Activated CD4-positive, CD25-positive, alpha-beta regulatory T cell treated with anti-CD3 and anti-CD28 coated beads, Interleukin-2, amount 50 U/mL, for 16 hours (primary cell): ENCODE results near the gene SEC22A.

ENCODE experiments used
- DNase-seq: peaks from one replicate; pipeline ENCODE4 v3.0.0-alpha.2; 2020; ENCODE audit warnings: low read depth, low spot score

SEC22A gene

DNA sequence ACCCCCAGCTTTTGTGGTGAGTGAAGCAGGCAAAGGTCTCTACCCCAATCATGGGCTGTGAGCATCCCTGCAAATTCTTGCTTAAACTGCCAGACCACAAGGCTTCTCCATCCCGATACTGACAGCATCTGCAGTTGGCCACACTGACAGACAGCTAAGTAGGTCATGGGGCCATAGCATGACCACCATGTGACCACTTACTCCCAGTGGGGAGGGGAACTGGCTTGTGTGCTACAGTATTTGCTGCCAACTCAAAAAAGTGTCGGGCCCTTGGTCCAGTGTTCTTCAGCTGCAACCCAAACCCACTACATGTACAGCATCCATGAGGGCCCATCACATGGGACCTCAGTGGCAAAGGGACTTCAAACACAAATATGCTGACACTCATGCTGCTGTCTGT, 103.4 kb downstream of the SEC22A start:
- no peak for DNase-seq

DNA sequence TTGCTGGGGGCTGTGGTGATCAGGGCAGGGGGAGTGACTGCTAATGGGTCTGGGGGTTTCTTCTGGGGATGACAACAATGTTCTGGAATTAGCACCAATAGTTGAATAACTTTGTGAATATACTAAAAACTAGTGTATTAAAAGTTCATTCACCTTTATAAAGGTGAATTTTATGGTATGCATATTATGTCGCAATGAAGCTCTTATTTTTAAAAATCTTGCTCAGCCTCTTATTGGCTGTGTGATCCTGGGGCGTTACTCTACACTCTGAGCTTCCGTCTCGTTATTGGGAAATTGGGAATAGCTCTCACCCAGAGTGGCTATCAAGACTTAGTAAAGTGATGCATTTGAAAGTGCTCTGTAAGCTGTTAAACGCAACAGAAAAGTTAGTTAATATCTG, 105.3 kb downstream of the SEC22A start:
- no peak for DNase-seq

DNA sequence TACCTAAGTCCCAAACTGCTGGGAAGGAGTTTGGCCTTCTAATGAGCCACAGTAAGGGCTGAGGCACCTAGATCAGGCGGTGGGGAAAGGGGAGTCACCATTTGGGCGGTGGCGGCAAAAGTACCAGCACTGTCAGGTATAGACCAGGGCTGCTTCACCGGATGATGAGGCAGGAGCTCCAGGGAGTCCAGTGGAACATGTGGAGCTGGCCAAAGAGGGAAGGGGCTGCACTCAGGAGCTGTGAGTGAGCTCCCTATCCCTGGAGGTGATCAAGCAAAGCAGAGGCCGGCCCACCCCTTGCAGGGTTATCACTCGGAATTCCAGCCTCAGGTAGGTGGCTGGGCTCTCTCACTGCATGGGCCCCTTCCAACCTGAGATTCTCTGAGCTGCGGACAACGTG, 108.4 kb downstream of the SEC22A start:
- DNase-seq = no peak

DNA sequence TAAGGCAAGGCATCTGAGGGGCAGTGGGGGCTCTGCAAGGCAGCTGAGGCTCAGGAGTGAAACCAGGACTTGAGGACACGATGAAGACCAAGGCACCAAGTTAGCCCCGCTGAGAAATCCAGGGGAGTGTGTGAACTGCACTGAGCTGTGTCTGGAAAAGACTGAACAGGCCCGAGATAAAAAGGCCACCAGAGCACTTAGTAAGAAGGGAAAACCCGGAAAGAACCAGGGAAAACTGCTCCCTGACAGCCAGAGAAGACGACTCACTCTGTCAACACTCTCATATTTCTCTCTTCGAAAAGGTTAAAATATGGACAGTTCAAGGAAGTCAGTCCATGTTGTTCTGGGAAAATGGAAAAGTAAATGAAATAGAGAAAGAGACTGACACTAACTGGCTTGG, 109.0 kb downstream of the SEC22A start:
- no peak for DNase-seq

DNA sequence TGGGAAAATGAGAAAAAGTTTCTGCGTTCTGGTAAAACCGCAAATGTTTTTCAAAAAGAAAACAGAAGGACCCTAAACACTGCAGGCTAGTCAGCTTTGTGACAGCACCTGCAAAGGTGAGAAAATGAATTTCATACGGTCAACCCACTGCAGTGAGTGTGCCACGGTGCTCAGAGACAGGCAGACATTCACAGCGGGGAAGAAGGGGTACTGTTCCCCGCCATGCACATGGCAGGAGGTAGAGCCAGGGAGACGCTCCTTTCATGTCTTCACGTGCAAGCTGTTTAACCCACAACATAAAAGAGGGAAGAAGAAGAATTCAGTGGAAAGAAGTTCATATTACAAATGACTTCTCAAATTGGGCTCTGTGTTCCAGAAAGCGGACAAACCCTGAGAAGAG, 109.5 kb downstream of the SEC22A start:
- no peak for DNase-seq

DNA sequence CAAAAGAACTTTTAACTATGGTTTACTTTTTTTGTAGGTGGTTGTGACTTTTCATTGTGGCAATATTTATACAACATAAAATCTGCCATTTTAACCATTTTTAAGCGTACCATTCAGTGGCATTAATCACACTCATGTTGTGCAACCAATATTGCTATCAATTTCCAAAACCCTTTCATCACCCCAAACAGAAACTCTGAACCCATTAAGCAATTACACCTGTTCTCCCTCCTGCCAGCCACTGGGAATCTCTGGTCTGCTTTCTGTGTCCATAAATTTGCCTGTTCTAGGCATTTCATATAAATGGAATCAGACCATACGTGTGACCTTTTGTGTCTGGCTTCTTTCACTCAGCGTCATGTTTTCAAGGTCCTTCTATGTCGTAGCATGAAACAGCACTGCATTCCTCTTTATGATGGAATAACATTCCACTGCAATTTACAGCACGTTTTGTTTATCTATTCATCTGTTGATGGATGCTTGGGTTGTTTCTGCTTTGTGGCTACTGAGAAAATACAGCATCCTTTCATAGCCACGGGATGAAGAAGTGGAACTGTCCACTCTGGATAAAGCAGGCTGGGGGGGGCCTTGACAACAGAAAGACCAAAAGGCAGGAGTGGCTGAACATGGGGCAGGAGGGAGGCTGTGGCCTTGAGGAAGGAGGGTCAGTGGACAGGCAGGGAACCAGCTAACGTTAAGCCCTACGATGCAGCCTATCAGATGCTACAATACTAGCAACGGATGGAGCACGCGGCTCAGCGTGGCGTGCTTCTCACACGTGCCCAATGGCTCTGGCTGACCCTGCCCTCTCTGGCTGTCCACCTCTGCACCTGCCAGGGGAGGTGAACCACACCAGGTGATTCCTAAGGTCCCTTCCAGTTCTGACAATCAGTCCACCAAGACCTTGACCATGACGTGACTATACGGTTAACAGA, 110.9 kb downstream of the SEC22A start:
- no peak for DNase-seq

DNA sequence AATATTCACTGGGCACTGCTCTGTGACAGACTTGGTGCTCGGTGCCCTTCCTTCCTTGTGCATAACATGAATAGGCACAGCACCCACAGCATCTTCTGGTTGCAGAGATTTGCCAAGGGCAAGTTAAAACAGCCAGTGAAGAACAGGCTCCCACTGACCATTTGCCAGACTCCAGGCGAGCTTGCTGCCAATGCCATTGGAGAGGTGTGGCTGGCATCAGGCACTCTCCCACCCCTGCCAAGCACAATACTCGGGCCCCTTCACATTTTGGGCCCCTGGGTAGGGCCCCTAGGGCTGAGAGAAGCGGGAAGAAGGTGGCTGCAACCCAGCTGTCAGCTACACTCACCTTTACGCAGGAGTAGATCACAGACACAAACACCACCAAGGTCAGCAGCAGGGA, 112.1 kb downstream of the SEC22A start:
- DNase-seq = no peak

DNA sequence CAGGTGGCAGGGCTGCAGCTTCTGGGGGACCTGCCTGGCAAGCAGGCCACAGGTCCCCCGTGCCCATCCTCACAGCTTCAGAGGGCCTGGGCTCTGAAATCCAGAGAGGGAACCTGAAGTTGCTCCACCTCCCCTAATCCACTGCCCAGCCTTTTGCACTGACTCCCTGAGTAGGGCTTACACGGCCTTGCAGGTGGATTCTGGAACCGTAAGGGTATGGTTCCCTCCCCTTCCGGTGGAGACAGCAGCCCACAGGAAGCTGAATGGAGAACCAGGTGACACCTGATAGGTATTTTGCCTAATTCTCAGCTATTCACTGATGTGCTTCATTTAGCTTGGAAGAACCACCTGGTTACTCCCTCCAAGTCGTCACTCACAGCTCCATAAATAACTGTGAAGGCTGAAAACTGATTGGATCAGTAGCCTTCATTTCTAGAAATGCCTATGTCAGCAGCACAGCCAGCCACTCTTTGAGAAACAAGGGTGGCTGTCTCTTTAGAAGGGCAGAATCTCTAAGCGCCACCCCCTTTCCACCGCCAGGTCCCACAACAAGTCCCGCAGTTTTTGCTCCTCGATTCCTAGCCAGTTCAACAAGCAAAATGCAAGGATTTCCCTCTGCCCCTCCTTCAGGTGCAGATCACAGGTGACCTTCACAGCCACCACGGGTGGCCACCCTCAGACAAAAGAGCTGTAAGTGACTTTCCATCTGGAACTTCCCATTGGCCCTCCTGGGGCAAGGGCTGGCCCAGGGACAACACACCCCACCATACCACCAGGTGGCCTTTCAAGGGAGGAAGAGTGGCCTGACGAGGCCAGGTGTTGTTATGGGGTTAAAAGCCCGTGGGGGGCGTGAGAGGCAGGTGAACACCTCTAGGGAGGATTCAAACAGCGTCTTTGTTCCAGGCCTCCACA, 112.9 kb downstream of the SEC22A start:
- no peak for DNase-seq

DNA sequence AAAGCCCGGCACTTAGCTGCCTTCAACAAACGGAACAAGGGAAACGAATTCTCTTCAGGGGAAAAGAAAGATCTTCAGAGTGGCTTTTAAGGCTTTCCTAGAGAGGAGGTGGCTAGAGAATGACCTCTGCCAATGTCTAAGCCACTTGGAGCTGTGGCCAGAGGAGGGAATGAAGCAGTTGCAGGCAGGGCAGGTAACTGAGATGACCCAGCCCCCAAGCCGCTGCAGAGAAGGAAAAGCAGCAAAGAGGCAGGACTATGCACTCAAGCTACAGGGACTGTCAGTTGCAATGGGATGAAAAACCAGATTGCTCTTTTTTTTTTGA, 113.5 kb downstream of the SEC22A start:
- DNase-seq = no peak

DNA sequence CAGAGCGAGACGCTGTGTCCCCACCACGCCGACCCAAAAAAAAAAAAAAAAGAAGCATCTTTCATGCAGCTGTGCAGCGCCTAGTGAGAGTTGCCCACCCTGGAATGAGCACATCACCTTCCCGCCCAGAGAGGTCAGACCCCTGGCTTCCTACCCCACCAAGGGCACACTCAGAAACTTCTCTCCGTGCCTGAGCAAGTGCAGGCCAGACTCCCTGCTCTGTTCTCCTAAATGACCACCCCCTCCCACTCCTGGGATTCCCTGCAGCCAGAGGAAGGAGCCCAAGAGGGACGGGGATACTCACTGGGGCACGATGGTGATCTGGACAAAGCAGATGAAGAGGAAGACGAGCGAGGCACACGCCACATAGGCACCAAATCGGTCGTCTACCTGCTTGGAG, 116.0 kb downstream of the SEC22A start:
- DNase-seq = no peak

DNA sequence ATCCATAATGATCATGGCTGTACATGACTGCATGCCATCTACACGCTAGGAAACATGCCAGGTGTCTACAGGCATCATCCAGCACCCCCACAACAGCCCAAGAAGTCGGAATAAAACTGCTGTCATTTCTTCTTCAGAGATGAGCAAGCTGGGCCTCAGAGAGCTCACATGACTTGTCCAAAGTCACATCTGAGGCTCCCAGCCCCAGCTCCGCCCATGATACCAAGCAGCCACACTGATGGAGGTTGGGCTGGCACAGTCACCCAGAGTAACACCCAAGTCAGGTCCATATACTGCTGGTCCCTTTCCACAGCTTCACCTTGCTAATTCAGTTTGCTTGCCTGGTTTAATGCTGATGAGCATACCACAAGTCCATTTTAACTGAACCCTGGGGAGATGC, 116.6 kb downstream of the SEC22A start:
- no peak for DNase-seq

DNA sequence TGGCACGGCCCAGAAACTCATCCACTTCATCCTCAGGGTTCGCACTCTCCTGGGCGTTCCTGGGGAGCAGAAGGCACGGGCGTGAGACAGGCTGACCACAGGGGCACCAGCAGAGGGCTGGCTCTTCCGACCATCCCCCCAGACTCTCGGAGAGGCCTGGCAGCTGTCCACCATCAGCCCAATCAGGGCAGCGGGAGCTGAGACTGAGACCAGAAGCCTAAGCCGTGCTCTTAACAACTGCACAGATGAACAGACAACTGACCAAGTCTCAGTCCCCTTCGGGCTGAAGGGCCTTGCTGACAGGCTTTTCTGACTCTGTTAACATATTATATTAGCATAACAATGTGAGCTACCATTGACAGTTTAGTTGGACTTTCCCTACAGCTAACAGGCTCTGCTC, 118.0 kb downstream of the SEC22A start:
- no peak for DNase-seq

DNA sequence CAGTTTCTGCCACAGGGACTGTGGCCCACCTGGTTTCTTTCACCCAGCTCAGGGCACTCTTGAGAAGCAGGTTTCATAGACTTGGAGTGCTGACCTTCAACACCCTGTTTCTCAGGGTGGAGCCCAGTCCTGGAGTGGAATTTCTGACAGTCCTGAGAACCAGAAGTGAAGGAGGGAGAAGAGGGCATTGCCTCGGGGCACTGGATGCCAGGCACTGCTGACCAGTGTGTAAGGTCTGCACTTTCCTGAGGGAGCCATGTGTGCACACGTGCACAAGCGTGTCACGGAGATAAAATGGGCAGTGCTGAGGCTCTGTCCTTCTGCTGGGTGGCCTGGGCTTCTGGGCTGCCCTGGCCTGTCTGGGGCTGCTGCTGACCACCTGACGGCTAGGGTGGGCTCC, 118.5 kb downstream of the SEC22A start:
- DNase-seq = no peak

DNA sequence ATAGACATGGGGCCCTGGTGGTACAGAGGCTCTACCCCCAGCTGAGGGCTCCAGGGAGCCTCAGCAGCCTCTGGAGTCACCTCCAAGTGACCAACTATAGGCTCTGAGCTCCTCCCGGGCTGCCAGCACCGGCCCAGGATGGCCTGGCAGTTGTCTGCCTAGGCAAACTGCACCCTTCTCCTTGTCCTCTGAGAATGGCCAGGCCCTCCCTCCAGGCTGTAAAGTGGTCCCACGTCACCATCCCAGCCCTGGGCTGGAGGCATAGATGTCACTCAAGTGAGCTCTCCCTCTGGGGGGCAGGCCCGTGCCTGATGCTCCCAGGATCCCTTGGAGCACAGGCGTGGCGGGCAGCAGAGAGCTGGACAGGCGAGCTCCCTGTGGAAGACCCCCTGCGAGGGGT, 120.1 kb downstream of the SEC22A start:
- DNase-seq = no peak

DNA sequence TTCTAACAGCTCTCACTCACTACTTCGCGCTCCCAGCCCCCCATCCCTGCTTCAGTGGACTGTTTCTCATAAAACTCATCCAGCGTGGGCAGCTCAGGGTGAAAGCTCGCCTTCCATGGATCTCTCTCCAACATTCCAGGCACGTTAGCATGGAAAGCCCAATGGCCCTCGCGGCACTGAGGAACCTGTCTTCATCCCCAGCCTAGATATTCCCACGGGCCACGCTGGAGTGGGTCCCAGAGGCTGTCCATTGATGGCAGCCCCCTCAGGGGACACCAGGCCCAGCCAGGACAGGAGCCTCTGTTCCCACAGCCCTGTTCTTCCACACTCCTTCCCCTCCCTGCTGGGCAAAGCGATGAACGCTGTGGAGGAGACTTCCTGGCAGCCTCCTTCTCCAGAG, 121.1 kb downstream of the SEC22A start:
- DNase-seq = no peak
